HepG2 (cell line): ENCODE data around the gene C5orf47. TPM values are rescaled to one million over a fixed set of nuclear protein-coding genes. Genes with fewer than 3 reads are reported as not detected.

Source experiments
- ATF3 ChIP-seq: sonication (generic); formaldehyde crosslinking; IDR thresholded peaks from 2 replicates; pipeline ENCODE4 v1.4.0; 2020; ENCODE audit warnings: missing genetic modification reagents
- BRD4 ChIP-seq: sonication (generic); formaldehyde crosslinking; IDR thresholded peaks from 2 replicates; pipeline ENCODE4 v1.4.0; 2020; ENCODE audit warnings: missing genetic modification reagents
- DDIT3 ChIP-seq: sonication (generic); formaldehyde crosslinking; IDR thresholded peaks from 2 replicates; pipeline ENCODE4 v1.4.0; 2020; ENCODE audit warnings: mild to moderate bottlenecking, missing genetic modification reagents
- DMTF1 ChIP-seq: sonication (generic); formaldehyde crosslinking; IDR thresholded peaks from 2 replicates; pipeline ENCODE4 v1.4.0; 2020; ENCODE audit warnings: mild to moderate bottlenecking, missing genetic modification reagents
- ETV5 ChIP-seq: IDR thresholded peaks from 2 replicates; pipeline ENCODE4 v1.6.1; 2018; ENCODE audit warnings: missing biosample characterization, missing genetic modification reagents, inconsistent platforms, borderline replicate concordance
- IKZF1 ChIP-seq: fragments of 450-650 bp; IDR thresholded peaks from 2 replicates; pipeline ENCODE4 v1.7.1; 2016
- IRF9 ChIP-seq: sonication (generic); formaldehyde crosslinking; IDR thresholded peaks from 2 replicates; pipeline ENCODE4 v1.8.0; 2022; ENCODE audit warnings: missing genetic modification reagents, mild to moderate bottlenecking, borderline replicate concordance
- KLF16 ChIP-seq, 2 experiments: sonication (generic) in 1 of 2; formaldehyde crosslinking in 1 of 2; IDR thresholded peaks; 2 replicates each; pipeline versions ENCODE4 v1.6.1 to v1.8.0; 2016 to 2023; ENCODE audit warnings: missing genetic modification reagents in 2 of 2, missing compliant biosample characterization in 1 of 2
- MYPOP ChIP-seq: sonication (generic); formaldehyde crosslinking; IDR thresholded peaks from 2 replicates; pipeline ENCODE4 v1.8.1; 2023; ENCODE audit warnings: mild to moderate bottlenecking, moderate library complexity, missing genetic modification reagents
- PLRG1 ChIP-seq: fragments of 450-650 bp; conservative IDR thresholded peaks from 2 replicates; pipeline ENCODE4 v1.6.1; 2016
- RXRA ChIP-seq: sonication (generic); formaldehyde crosslinking; IDR thresholded peaks from 2 replicates; pipeline ENCODE4 v1.5.1; 2020; ENCODE audit warnings: missing genetic modification reagents
- TEAD3 ChIP-seq: optimal IDR thresholded peaks from 2 replicates; pipeline ENCODE3; 2016; ENCODE audit warnings: borderline replicate concordance
- TP53 ChIP-seq: sonication (generic); formaldehyde crosslinking; conservative IDR thresholded peaks from 2 replicates; pipeline ENCODE4 v1.4.0; 2020; ENCODE audit warnings: missing genetic modification reagents
- ZC3H4 ChIP-seq: sonication (generic); formaldehyde crosslinking; IDR thresholded peaks from 2 replicates; pipeline ENCODE4 v1.4.0; 2020; ENCODE audit warnings: missing genetic modification reagents, borderline replicate concordance
- ZFP90 ChIP-seq: sonication (generic); formaldehyde crosslinking; IDR thresholded peaks from 2 replicates; pipeline ENCODE4 v1.8.0; 2022; ENCODE audit warnings: missing genetic modification reagents, mild to moderate bottlenecking, inconsistent platforms, borderline replicate concordance
- ZNF17 ChIP-seq: sonication (generic); formaldehyde crosslinking; IDR thresholded peaks from 2 replicates; pipeline ENCODE4 v1.5.0; 2020; ENCODE audit warnings: mild to moderate bottlenecking, missing genetic modification reagents
- ZNF782 ChIP-seq: sonication (generic); formaldehyde crosslinking; IDR thresholded peaks from 2 replicates; pipeline ENCODE4 v1.4.0; 2020; ENCODE audit warnings: missing genetic modification reagents, mild to moderate bottlenecking, borderline replicate concordance
- ZNF878 ChIP-seq: sonication (generic); formaldehyde crosslinking; IDR thresholded peaks from 2 replicates; pipeline ENCODE4 v1.8.1; 2023; ENCODE audit warnings: mild to moderate bottlenecking, missing genetic modification reagents, moderate library complexity
- ZNF883 ChIP-seq: sonication (generic); formaldehyde crosslinking; IDR thresholded peaks from 2 replicates; pipeline ENCODE4 v1.5.1; 2020; ENCODE audit warnings: mild to moderate bottlenecking, missing genetic modification reagents; ENCODE audit errors: not compliant biosample characterization
- polyA plus RNA-seq, 8 experiments: library from polyadenylated mRNA; depleted of rRNA in 3 of 8; stranded (reverse) in 7 of 8; unstranded in 1 of 8; fragments of >200 nt; fragmentation: Illumina TruSeq in 4 of 8; extraction: Trizol in 4 of 8; gene quantifications; 2 replicates each; pipeline versions ENCODE4 v1.2.1 to v1.2.3, GENCODE V29; 2011 to 2016; ENCODE audit warnings: low read depth in 4 of 8, missing spikeins in 1 of 8, mixed read lengths in 1 of 8; ENCODE audit not compliant: insufficient read depth in 1 of 8
- total RNA-seq, 5 experiments: library from RNA; depleted of rRNA; stranded (reverse); fragments of >200 nt; fragmentation: Illumina TruSeq; extraction: Trizol; gene quantifications; 2 replicates each; pipeline ENCODE4 v1.2.3, GENCODE V29; 2016; ENCODE audit warnings: low read depth in 1 of 5

The C5orf47 gene
- total and polyA plus RNA-seq, 2 of the 13 experiments (the other 11 are each of a cell fraction or from before 2014, with no cell fraction given), result not detected

GRCh38 chr5:173969167-173970049, 19.6 kb upstream of the C5orf47 start (continued):
- TF ChIP-seq ZNF782 (CRISPR knock-in tag) (no peak), TEAD3 (CRISPR knock-in tag) (peak; percentile 80), DDIT3 (CRISPR knock-in tag) (no peak), ETV5 (CRISPR knock-in tag) (peak; percentile 70; the same call in 1 of the 2 replicates), DMTF1 (CRISPR knock-in tag) (no peak), TP53 (CRISPR knock-in tag) (no peak), ZC3H4 (no peak), ZFP90 (CRISPR knock-in tag) (no peak), IKZF1 (no peak), KLF16 (CRISPR knock-in tag; IDR thresholded peaks at IDR 0.05) (peak in 1 of 2 experiments; percentile 66; a peak in 2 of 4 replicates), PLRG1 (no peak), IRF9 (0 out of 2 replicates have a peak, but pooled peaks have one; percentile 54), ZNF17 (CRISPR knock-in tag) (no peak), ZNF878 (CRISPR knock-in tag) (no peak), ZNF883 (CRISPR knock-in tag) (no peak), RXRA (CRISPR knock-in tag) (peak; percentile 48; the same call in 1 of the 2 replicates), BRD4 (CRISPR knock-in tag) (0 out of 2 replicates have a peak, but pooled peaks have one; percentile 10), ATF3 (CRISPR knock-in tag) (peak; percentile 83), MYPOP (no peak)
